ENCODE measurements around the gene EML1.

Gene EML1

DNA sequence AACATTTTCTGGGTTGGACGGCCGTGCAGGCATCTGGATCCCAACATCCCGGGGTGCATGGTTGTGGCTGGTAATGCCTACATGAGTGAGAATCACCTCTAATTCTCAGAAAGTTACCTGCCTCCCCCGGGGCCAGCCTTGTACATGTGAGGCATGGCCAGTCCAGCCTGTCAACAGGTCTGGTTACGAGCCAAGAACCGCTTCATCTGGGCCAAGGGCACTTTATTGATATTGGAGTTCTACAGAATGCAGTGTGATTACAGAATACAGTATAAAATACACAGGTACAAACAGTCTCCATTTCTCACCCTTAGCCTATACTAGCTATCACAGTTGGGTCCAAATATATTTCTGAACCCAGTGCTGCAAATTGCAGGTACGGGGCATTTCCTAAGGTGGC lies 187.1 kb downstream of the EML1 start:
- peak overlapping the region; percentile 64 for H3K27ac ChIP-seq
- TF ChIP-seq, protein P1, sequence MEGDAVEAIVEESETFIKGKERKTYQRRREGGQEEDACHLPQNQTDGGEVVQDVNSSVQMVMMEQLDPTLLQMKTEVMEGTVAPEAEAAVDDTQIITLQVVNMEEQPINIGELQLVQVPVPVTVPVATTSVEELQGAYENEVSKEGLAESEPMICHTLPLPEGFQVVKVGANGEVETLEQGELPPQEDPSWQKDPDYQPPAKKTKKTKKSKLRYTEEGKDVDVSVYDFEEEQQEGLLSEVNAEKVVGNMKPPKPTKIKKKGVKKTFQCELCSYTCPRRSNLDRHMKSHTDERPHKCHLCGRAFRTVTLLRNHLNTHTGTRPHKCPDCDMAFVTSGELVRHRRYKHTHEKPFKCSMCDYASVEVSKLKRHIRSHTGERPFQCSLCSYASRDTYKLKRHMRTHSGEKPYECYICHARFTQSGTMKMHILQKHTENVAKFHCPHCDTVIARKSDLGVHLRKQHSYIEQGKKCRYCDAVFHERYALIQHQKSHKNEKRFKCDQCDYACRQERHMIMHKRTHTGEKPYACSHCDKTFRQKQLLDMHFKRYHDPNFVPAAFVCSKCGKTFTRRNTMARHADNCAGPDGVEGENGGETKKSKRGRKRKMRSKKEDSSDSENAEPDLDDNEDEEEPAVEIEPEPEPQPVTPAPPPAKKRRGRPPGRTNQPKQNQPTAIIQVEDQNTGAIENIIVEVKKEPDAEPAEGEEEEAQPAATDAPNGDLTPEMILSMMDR (IDR thresholded peaks at IDR 0.05) = no peak
- no peak for TF ChIP-seq ZFX (IDR thresholded peaks at IDR 0.05; ENCODE audit: borderline replicate concordance)

GRCh38 chr14:99981806-99982205 lies 188.6 kb downstream of the EML1 start:
- TF ChIP-seq, protein P1 (IDR thresholded peaks at IDR 0.05) = no peak
- TF ChIP-seq ZFX (IDR thresholded peaks at IDR 0.05; ENCODE audit: borderline replicate concordance) = no peak
- H3K27ac ChIP-seq = peak overlapping the region; percentile 64

GRCh38 chr14:99982537-99983250 lies 189.5 kb downstream of the EML1 start:
- TF ChIP-seq, protein P1 (IDR thresholded peaks at IDR 0.05) = peak; percentile 93
- no peak for TF ChIP-seq ZFX (IDR thresholded peaks at IDR 0.05; ENCODE audit: borderline replicate concordance)
- H3K27ac ChIP-seq = no peak overlapping the region

GRCh38 chr14:99983251-99984015 lies 190.2 kb downstream of the EML1 start:
- H3K27ac ChIP-seq = no peak overlapping the region
- TF ChIP-seq, protein P1 (IDR thresholded peaks at IDR 0.05) = no peak
- TF ChIP-seq ZFX (IDR thresholded peaks at IDR 0.05; ENCODE audit: borderline replicate concordance) = no peak

DNA sequence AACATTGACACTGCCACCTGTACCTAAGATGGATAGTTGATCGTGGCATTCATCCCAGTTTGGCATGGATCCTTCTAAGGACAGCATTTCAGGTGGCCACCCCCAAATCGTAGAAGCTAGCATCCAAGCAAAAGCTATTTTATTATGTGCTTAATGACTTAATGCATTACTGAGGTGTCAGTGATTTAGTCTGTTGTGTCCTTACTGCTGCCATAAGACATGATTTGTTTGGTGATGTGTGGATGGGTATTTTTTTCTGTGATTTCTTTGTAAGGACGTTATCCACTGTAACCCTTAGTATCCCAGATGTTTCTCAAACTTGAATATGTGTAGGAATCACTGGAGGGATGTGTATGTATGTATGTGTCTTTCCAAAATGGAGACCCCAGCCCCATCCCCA lies 190.8 kb downstream of the EML1 start:
- TF ChIP-seq ZFX (IDR thresholded peaks at IDR 0.05; ENCODE audit: borderline replicate concordance) = no peak

DNA sequence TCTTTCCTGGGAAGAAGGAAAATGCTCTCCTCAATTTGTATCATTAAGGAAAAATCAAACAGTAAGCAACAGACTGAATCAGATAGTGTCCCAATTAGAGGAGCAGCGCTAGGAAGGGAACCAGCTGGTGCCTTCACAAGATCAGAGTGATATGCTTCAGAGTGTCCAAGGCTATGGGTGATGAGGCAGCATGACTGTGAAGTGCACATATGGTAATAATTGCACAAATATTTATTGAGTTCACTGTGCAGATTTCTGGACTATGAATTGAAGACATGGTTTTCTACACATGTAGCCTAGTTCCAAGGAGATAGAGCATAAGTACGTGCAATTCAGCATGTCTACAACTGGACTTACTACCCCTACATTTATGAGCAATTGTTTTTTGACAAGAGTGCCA lies 193.2 kb downstream of the EML1 start:
- TF ChIP-seq, protein P1 (IDR thresholded peaks at IDR 0.05) = no peak
- no peak for TF ChIP-seq ZFX (IDR thresholded peaks at IDR 0.05; ENCODE audit: borderline replicate concordance)
- H3K27ac ChIP-seq = no peak overlapping the region

More for the DNA sequence above, 190.8 kb downstream of the EML1 start:
- no peak overlapping the region for H3K27ac ChIP-seq

DNA sequence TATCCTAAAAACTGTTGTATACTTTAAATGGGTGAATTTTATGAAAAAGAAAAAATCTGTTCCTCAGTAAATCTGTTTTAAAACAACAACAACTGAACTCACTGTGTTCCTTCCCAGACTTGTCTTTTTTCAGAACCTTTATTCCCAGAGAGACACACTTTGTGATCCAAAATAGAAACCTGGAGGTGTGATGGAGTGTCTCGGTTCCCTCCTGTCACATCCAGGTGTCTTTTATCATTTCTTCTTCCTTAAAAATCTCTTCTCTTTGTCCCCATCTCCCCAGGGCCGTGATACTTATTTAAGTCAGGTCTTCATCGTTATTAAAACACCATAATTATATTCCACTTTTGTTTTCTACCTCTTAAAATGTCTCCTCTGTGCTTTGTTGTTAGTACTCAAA lies 195.8 kb downstream of the EML1 start:
- TF ChIP-seq, protein P1 (IDR thresholded peaks at IDR 0.05) = no peak
- no peak for TF ChIP-seq ZFX (IDR thresholded peaks at IDR 0.05; ENCODE audit: borderline replicate concordance)
- H3K27ac ChIP-seq = no peak overlapping the region

Measured in 22Rv1 (cell line).